ENCODE measurements around the gene SRGAP3. TPM values are rescaled to one million over a fixed set of nuclear protein-coding genes. Genes with fewer than 3 reads are reported as not detected.

Gene SRGAP3
- 0.59 to 0.93 TPM (median 0.87 TPM) in 5 replicates for total RNA-seq (2022; extraction: Qiagen RNA extraction)

GRCh38 chr3:9249273-9250192, at the start of gene SRGAP3:
Gene SRGAP3, minus strand, starts transcription at chr3:9249646. Its CDS starts 695 bp downstream, at chr3:9248951.

DNA sequence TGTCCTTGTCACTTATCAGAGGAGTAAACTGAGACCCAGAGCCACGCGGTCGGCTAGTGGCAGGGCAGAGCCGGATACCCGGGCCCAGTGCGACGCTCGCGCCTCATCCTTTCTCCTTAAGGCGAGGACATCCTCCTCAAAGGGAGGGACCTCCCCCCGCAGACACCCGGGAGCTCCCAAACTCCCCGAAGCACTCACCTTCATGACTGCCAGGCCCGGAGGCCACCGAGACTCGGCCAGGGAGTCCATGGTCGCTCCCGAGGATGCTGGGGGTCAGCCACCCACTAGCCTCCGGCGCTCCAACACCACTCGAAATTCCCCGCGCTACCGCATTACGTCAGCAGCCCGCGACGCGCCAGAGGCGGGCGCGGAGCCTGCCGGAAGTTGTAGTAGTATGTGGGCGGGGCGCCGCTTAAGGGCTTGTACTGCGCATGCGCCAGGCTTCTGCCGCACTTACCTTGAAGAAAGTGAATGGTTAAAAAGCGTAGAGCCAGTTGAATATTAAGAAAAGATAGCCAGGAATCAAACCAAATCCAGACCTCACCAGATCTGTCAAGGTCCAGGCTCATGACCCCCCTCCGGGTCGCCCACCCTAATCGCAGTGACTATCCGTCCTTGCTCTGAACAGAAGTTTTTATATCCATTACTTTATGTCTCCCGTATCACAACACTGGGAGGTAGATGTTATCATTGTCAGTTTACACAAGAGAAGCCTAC, 286.2 kb downstream of the SRGAP3 start, which contains the start of gene RAD18:
RAD18 (minus strand) TSS at position 336 of the 717 bp plus-strand sequence; CDS start at position 249, 87 bp downstream.

Other genes starting within 250 kb of the SRGAP3 start
- gene THUMPD3, start 113.4 kb upstream of the SRGAP3 start, total RNA-seq (2022; extraction: Qiagen RNA extraction), result 58.6 to 69.6 TPM (median 64.8 TPM) in 5 replicates
- gene SETD5, start 148.0 kb upstream of the SRGAP3 start, total RNA-seq (2022; extraction: Qiagen RNA extraction), result 37.4 to 55.7 TPM (median 48.6 TPM) in 5 replicates